ENCODE measurements around the gene GJB5.

GJB5 gene

DNA sequence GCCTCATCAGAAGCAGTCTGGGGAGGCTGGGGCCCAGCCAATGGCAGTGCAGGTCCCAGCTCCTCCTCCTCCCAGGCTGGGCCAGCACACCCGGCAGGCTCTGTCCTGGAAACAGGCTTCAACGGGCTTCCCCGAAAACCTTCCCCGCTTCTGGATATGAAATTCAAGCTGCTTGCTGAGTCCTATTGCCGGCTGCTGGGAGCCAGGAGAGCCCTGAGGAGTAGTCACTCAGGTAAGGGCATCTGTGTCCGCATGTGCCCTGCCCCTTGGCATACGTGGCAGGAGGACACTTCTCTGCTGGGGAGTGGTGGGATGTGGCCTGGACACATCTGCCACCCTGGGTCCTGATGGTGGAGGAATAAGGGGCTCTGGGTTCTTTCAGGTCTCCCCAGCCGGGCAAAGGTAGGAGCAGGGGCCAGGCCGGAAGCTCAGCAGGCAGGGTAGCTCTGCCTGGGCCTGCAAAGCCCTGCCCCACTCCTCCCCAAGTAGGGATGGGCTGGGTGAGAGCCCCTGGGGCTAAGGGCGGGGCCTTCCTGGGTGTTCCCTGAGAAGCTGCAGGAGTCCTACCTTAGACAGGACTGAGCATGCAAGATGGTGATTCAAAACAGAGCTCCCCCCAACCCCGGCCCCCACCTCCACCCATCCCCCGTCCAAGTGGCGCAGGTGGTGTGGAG lies at the start of gene GJB5:
GJB5 (plus strand) TSS at position 84 of the 674 bp plus-strand sequence. CDS start 2,284 bp downstream, outside the sequence.
- Mint-ChIP-seq H3K36me3 (no peaks in the 10 kb centered on the region), H3K9me3 (peaks cover 4% of the 10 kb centered on the region), H3K4me1 (no peaks in the 10 kb centered on the region), H3K27me3 (peaks cover 14% of the 10 kb centered on the region), H3K27ac (no peak within 1 kb of the TSS), H3K4me3 (no peak within 1 kb of the TSS)
- ATAC-seq (ENCODE audit: low read depth) (no peak), DNase-seq (ENCODE audit: low spot score in 2 of 2) (no peak)

GRCh38 chr1:34705077-34705476 lies 49.8 kb upstream of the GJB5 start:
- ATAC-seq (ENCODE audit: low read depth) (no peak), DNase-seq (ENCODE audit: low spot score in 2 of 2) (no peak)
- H3K9me3 Mint-ChIP-seq: peaks cover 3% of the 10 kb centered on the region
- H3K36me3 Mint-ChIP-seq: no peaks in the 10 kb centered on the region
- H3K4me3 Mint-ChIP-seq: no peak overlapping the region
- H3K4me1 Mint-ChIP-seq: no peaks in the 10 kb centered on the region
- peaks cover 12% of the 10 kb centered on the region for H3K27me3 Mint-ChIP-seq
- H3K27ac Mint-ChIP-seq: no peak overlapping the region

GRCh38 chr1:34708106-34708505 lies 46.7 kb upstream of the GJB5 start:
- peaks cover 3% of the 10 kb centered on the region for H3K9me3 Mint-ChIP-seq
- ATAC-seq (ENCODE audit: low read depth) (no peak), DNase-seq (ENCODE audit: low spot score in 2 of 2) (no peak)
- H3K4me3 Mint-ChIP-seq: no peak overlapping the region
- H3K27ac Mint-ChIP-seq: no peak overlapping the region
- H3K4me1 Mint-ChIP-seq: no peaks in the 10 kb centered on the region
- H3K36me3 Mint-ChIP-seq: no peaks in the 10 kb centered on the region
- peaks cover 12% of the 10 kb centered on the region for H3K27me3 Mint-ChIP-seq

DNA sequence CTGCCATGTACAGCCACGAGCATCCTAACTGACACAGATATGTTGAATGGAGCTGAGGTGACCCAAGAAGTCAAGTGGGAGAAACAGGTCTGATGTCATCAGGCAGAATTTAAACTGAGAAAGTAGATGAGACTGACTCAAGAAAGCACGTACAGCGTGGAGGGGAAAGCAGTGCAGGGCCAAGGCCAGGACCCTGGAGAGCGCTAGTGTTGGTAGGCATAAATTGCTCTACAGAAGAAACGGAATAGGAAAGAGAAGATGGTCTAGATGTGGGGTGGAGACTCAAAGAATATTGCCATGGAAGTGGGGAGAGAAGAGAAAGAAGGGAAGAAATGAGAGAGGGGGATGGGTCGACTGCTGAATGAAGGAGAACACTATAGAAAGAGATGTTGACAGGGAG lies 45.3 kb upstream of the GJB5 start:
- Mint-ChIP-seq H3K4me1 (no peaks in the 10 kb centered on the region), H3K27ac (no peak overlapping the region), H3K36me3 (no peaks in the 10 kb centered on the region), H3K9me3 (peaks cover 3% of the 10 kb centered on the region), H3K27me3 (peaks cover 7% of the 10 kb centered on the region), H3K4me3 (no peak overlapping the region)
- ATAC-seq (ENCODE audit: low read depth): no peak
- no peak for DNase-seq (ENCODE audit: low spot score in 2 of 2)

- Mint-ChIP-seq H3K27me3 (peaks cover 6% of the 10 kb centered on the region), H3K4me3 (no peak overlapping the region), H3K9me3 (peaks cover 3% of the 10 kb centered on the region), H3K36me3 (no peaks in the 10 kb centered on the region), H3K4me1 (no peaks in the 10 kb centered on the region), H3K27ac (no peak overlapping the region)
- no peak for DNase-seq (ENCODE audit: low spot score in 2 of 2)
- ATAC-seq (ENCODE audit: low read depth): no peak
These were observed 44.0 kb upstream of the GJB5 start for GRCh38 chr1:34710812-34711211.

DNA sequence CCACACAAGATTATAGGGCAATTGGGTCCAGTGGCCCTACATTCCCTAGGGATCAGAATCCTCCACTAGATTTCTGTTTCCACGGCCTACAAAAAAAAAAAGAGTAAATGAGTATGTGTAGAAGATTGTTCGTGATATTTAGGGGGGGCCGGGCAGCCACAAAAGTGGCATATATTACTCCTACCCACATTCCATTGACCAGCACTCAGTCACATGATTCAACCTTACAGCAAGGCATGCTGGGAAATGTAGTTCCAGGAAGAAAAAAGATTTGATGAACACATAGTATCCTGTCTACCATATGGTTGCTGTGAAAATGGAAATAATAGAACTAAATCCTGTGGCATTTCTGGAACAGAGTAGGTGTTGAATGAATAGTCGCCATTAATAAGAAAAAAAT lies 43.4 kb upstream of the GJB5 start:
- Mint-ChIP-seq H3K36me3 (no peaks in the 10 kb centered on the region), H3K27me3 (peaks cover 5% of the 10 kb centered on the region), H3K27ac (no peak overlapping the region), H3K4me1 (no peaks in the 10 kb centered on the region), H3K4me3 (no peak overlapping the region), H3K9me3 (peaks cover 3% of the 10 kb centered on the region)
- ATAC-seq (ENCODE audit: low read depth) (no peak), DNase-seq (ENCODE audit: low spot score in 2 of 2) (no peak)

- Mint-ChIP-seq H3K27me3 (peaks cover 5% of the 10 kb centered on the region), H3K9me3 (peaks cover 3% of the 10 kb centered on the region), H3K4me1 (no peaks in the 10 kb centered on the region), H3K4me3 (no peak overlapping the region), H3K27ac (no peak overlapping the region), H3K36me3 (no peaks in the 10 kb centered on the region)
- no peak for DNase-seq (ENCODE audit: low spot score in 2 of 2)
- ATAC-seq (ENCODE audit: low read depth): no peak
These were observed 42.7 kb upstream of the GJB5 start for GRCh38 chr1:34712007-34712688.

GRCh38 chr1:34713443-34713842 lies 41.4 kb upstream of the GJB5 start:
- Mint-ChIP-seq H3K4me3 (no peak overlapping the region), H3K36me3 (no peaks in the 10 kb centered on the region), H3K9me3 (peaks cover 5% of the 10 kb centered on the region), H3K27me3 (peaks cover 8% of the 10 kb centered on the region), H3K27ac (no peak overlapping the region), H3K4me1 (no peaks in the 10 kb centered on the region)
- ATAC-seq (ENCODE audit: low read depth) (no peak), DNase-seq (ENCODE audit: low spot score in 2 of 2) (no peak)

DNA sequence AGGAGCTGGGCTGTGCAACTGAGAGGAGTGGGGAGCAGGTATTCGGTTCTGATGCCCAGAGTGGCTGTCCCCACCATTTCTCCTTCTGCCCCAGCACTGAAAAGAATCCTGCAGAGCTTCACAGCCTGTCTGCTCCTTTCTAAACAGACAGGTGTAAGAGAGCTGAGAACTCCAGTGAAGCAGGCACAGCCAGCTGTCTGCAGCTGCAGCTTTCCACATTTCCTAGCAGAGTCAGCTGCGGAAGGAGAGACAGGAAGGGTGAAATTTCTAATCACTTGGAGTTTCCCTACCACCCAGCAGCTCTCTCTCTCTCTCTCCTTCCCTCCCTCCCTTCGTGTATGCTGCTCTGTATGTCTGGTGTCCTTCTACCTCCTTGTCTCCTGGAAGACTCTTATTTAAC lies 40.5 kb upstream of the GJB5 start:
- peaks cover 8% of the 10 kb centered on the region for H3K27me3 Mint-ChIP-seq
- no peak for ATAC-seq (ENCODE audit: low read depth)
- DNase-seq (ENCODE audit: low spot score in 2 of 2): no peak
- no peak overlapping the region for H3K4me3 Mint-ChIP-seq
- H3K4me1 Mint-ChIP-seq: no peaks in the 10 kb centered on the region
- H3K9me3 Mint-ChIP-seq: peaks cover 5% of the 10 kb centered on the region
- no peak overlapping the region for H3K27ac Mint-ChIP-seq
- H3K36me3 Mint-ChIP-seq: no peaks in the 10 kb centered on the region

DNA sequence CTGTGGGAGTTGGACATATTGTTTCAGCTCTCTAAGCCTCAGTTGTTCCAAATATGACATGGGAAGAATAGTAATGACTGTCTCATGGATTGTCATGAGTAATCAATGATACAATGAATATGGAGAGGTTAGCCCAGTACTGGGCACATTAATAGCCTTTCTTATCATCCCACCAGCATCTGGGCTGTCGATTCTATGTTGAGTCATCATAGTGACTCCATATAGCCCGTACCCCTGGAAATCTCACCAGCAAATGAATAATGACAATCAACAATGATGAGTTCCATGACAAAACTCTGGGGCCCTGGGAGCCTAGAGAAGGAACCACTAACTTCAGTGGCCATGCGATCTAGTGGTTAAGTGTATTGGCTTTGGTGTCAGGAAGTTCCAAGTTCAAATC lies 39.7 kb upstream of the GJB5 start:
- Mint-ChIP-seq H3K36me3 (no peaks in the 10 kb centered on the region), H3K27ac (no peak overlapping the region), H3K9me3 (peaks cover 2% of the 10 kb centered on the region), H3K27me3 (peaks cover 10% of the 10 kb centered on the region), H3K4me3 (no peak overlapping the region), H3K4me1 (no peaks in the 10 kb centered on the region)
- ATAC-seq (ENCODE audit: low read depth): no peak
- no peak for DNase-seq (ENCODE audit: low spot score in 2 of 2)

- Mint-ChIP-seq H3K4me1 (no peaks in the 10 kb centered on the region), H3K9me3 (peaks cover 2% of the 10 kb centered on the region), H3K4me3 (no peak overlapping the region), H3K36me3 (no peaks in the 10 kb centered on the region), H3K27ac (no peak overlapping the region), H3K27me3 (peaks cover 18% of the 10 kb centered on the region)
- DNase-seq (ENCODE audit: low spot score in 2 of 2) (no peak), ATAC-seq (ENCODE audit: low read depth) (no peak)
These were observed 33.6 kb upstream of the GJB5 start for GRCh38 chr1:34721241-34721640.

DNA sequence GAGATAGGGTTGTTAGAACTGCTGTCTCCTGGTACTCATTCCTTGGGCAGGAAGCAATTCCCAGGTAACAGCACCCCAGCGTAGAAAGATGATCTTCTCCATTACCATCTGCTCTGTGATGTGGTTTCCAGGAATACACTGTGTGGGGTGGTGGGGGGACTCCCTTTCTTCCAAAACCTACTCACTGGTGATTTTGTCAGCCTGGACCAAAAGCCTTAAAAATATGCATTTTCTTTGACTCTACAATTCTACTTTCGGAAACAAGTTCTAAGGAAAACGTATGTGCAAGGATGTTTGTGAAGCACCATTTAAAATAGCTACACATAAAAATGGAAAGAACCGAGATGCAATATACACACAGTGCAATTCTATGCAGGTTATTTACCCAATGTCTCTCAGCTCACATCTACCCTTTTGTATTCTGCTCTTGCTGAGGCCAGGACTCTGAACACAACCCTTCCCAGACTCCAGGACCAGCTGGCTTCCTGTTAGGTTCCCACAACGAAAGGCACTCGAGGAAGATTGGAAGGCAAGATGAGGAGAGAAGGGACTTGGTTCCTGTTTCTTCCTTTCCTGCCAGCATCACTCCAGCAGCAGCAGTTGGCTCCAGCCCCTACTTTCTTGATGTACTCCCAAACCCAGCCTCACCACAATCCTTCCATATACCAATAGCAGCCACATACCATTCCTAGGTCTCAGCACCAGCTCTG lies 33.0 kb upstream of the GJB5 start:
- Mint-ChIP-seq H3K4me3 (no peak overlapping the region), H3K4me1 (no peaks in the 10 kb centered on the region), H3K27me3 (peaks cover 18% of the 10 kb centered on the region), H3K9me3 (peaks cover 2% of the 10 kb centered on the region), H3K36me3 (no peaks in the 10 kb centered on the region), H3K27ac (no peak overlapping the region)
- no peak for ATAC-seq (ENCODE audit: low read depth)
- DNase-seq (ENCODE audit: low spot score in 2 of 2): no peak

DNA sequence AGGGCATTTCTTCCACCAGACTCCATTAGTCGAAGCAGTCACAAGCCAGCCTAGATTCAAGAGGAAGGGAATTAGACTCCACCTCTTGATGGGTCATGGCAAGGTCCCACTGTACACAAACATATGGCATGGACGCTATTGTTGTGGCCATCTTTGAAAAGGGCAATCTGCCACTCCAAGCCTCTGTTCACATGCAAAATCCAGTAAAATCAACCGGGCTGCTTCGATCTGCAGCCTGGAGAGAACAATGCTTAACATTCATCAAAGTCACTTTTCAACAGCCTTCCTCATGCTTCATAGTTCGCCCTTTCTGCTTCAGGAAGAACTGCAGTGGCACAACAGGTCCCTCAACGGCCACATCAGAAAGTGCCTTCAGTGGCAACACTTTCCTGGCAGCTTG lies 28.0 kb upstream of the GJB5 start:
- Mint-ChIP-seq H3K27me3 (peaks cover 23% of the 10 kb centered on the region), H3K4me1 (no peaks in the 10 kb centered on the region), H3K27ac (no peak overlapping the region), H3K36me3 (no peaks in the 10 kb centered on the region), H3K4me3 (no peak overlapping the region), H3K9me3 (no peaks in the 10 kb centered on the region)
- DNase-seq (ENCODE audit: low spot score in 2 of 2) (no peak), ATAC-seq (ENCODE audit: low read depth) (no peak)

DNA sequence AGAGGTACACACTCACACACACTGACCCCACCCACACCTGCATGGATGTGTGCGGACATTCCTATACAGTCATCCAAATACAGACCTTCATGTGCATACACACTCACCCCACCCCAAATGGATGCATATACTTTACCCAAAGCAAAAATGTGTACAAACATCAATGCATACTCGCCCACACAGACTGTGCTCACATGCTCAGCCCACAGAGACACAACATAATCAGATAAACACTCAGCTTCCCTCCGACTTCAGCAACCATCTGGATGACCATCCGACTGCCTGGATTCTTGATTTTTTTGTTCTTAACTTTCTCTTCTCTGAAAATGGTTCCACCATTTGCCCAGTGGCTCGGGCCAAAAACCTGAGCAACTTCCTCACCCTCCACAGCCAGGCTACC lies 24.4 kb upstream of the GJB5 start:
- H3K9me3 Mint-ChIP-seq: no peaks in the 10 kb centered on the region
- ATAC-seq (ENCODE audit: low read depth): no peak
- DNase-seq (ENCODE audit: low spot score in 2 of 2): no peak
- no peaks in the 10 kb centered on the region for H3K36me3 Mint-ChIP-seq
- H3K27me3 Mint-ChIP-seq: peaks cover 20% of the 10 kb centered on the region
- no peak overlapping the region for H3K27ac Mint-ChIP-seq
- no peak overlapping the region for H3K4me3 Mint-ChIP-seq
- H3K4me1 Mint-ChIP-seq: no peaks in the 10 kb centered on the region

Data from memory B cell (primary cell).